GM10266 (cell line): ENCODE measurements around the gene CHP1.
"Not testable (repeated sequence)": the region's sequence is repeated elsewhere in the genome, so short reads cannot be mapped to it uniquely, and the experiment has no call there.

Experiments
- DNase-seq: peaks from one replicate; pipeline ENCODE4 v3.0.0; 2012; ENCODE audit errors: extremely low spot score
- TF ChIP-seq, protein P1 (sequence below): IDR thresholded peaks from 2 replicates; pipeline ENCODE4 v1.5.1; 2012; ENCODE audit warnings: mild to moderate bottlenecking, low read depth; ENCODE audit not compliant: control insufficient read depth, insufficient read depth; ENCODE audit errors: missing control alignments

CHP1 gene

DNA sequence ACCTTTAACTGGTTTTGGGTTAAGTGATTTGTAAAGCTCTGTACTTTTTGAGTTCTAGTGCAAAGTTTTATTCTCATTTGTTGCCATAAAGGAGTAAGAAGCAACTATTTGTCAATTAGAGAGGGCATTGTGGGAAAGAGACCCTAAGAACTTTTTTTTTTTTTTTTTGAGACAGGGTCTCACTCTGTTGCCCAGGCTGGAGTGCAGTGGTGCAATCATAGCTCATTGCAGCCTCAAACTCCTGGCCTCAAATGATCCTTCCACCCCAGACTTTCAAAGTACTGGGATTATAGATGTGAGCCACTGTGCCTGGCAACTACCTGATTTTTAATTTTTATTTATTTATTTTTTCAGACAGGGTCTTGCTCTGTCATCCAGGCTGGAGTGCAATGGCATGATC, 4.9 kb downstream of the CHP1 start:
- TF ChIP-seq, protein P1, sequence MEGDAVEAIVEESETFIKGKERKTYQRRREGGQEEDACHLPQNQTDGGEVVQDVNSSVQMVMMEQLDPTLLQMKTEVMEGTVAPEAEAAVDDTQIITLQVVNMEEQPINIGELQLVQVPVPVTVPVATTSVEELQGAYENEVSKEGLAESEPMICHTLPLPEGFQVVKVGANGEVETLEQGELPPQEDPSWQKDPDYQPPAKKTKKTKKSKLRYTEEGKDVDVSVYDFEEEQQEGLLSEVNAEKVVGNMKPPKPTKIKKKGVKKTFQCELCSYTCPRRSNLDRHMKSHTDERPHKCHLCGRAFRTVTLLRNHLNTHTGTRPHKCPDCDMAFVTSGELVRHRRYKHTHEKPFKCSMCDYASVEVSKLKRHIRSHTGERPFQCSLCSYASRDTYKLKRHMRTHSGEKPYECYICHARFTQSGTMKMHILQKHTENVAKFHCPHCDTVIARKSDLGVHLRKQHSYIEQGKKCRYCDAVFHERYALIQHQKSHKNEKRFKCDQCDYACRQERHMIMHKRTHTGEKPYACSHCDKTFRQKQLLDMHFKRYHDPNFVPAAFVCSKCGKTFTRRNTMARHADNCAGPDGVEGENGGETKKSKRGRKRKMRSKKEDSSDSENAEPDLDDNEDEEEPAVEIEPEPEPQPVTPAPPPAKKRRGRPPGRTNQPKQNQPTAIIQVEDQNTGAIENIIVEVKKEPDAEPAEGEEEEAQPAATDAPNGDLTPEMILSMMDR = no peak
- no peak for DNase-seq

DNA sequence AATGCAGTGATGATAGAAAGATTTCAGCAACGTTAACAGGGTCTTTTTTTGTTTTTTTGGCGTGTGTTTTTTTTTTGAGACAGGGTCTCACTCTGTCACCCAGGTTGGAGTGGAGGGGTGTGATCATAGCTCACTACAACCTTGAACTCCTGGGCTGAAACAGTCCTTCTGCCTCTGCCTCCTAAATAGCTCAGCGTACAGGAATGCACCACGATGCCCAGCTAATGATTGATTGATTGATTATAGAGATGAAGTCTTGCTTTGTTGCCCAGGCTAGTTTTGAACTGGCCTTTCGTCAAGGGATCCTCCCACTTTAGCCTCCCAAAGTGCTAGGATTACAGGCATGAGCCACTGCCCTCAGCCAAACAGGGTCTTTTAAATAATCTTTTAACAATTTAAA, 7.0 kb downstream of the CHP1 start:
- no peak for DNase-seq
- TF ChIP-seq, protein P1 = no peak

DNA sequence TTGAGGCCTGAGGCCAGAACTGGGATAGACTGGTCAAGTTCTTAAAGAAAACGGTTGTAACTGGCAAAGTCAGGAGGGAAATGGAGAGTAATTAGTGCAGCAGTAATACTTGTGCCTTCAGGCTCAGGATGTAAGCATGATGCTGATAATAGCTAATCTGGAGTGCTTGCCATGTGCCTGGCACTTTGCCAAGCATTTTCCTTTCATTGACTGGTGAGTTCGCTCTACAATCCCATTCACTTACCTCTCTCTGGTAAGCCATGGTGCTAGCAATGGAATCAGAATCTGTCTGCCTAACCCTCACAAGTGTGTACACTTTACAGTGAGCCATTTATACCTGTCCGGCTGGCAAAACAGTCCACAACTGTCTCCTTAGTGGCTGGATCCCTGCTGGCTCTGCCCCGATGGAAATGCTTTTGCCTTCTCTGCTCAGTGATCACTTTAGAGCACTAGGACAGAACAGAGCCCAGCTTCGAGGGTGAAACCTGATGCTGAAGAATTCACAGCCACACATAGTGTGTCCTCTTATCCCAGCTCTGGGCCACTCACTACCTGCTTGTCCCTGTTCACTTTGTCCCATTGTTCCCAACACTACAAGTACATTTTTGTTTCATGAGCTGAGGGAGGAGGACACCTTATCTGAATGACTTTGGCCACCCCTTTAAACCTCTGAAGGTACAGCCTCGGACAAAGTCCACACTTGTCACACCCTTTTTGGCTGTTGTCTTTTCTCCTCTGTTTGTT, 10.3 kb downstream of the CHP1 start:
- TF ChIP-seq, protein P1 = no peak
- DNase-seq = no peak

DNA sequence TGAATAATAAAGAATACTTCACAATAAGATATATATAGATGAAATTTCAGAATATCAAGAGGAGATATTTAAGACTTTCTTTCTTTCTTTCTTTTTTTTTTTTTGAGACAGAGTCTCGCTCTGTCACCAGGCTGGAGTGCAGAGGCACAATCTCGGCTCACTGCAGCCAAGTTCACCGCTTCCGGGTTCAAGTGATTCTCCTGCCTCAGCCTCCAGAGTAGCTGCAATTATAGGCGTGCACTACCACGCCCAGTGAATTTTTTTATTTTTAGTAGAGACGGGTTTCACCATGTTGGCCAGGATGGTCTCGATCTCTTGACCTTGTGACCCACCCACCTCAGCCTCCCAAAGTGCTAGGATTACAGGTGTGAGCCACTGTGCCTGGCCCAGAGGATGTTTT, 19.7 kb downstream of the CHP1 start:
- not testable (repeated sequence) for DNase-seq

DNA sequence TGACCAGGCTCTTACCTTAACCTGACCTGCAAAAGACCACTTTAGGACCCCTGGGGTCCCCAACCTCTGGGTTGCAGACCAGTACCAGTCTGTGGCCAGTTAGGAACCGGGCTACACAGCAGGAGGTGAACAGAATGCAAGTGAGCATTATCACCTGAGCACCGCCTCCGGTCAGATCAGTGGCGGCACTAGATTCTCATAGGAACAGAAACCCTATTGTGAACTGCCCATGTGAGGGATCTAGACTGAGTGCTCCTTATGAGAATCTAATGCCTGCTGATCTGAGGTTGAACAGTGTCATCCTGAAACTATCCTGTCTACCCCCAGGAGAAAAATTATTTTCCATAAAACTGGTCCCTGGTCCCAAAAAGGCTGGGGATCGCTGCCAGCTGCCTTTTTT, 20.3 kb downstream of the CHP1 start:
- TF ChIP-seq, protein P1 = no peak
- no peak for DNase-seq

DNA sequence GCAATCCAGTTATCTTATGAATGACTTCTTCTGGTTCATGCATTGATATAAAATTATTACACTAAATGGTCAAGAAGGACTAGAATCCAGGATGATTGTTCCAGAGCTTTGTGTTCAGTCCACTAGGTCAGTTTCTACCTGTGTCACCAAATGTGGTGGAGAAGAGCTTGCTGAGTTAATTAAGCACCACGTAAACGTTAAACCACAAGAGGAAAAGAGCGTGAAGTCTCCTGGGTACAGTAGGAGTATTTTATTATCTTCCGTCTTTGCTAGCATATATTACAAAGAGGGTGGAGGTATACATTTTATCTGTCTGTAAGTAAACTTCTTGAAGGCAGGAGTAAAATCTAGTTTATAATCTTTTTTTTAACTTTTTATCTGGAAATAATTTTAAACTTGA, 23.5 kb downstream of the CHP1 start:
- no peak for DNase-seq
- TF ChIP-seq, protein P1 = no peak

DNA sequence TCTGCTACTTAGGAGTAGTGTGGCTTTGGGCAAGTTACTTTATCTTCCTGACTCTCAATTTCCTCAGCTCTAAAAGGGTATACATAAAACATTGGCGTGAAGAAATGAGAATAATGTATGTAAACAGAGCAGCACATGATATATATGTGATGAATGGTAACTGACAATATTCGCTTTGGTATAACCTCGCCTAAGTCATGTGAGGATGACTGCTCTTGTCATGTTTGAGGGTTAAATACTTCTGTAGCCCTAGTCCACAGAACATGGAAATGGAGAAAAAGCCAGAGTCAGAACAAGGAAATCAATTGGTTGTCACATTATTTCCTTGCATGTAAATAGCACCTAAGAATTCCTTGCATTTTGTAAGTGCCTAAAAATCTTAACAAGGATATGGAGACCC, 25.0 kb downstream of the CHP1 start:
- TF ChIP-seq, protein P1 = no peak
- DNase-seq = no peak

DNA sequence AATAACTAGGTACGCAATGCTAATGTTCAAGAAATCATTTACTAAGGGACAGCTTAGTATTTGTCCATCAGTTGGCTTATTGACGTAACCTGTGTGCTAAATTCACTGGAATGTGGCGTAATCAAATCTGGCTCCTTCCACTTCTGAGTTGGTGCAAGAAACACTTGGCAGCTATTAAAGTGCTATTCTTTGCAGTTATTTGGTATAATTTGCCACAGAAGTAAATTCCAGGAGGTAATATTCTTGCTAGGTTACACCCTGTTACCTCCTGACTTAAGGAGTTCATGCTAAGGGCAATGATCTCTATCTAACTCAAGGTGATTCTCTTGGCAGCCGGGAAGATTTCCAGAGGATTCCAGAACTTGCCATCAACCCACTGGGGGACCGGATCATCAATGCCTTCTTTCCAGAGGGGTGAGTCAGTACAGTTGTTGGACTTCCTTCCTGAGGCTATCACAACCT, 25.5 kb downstream of the CHP1 start:
- DNase-seq = no peak
- TF ChIP-seq, protein P1 = no peak
